ENCODE measurements around the gene UBE2V1.

UBE2V1 gene

DNA sequence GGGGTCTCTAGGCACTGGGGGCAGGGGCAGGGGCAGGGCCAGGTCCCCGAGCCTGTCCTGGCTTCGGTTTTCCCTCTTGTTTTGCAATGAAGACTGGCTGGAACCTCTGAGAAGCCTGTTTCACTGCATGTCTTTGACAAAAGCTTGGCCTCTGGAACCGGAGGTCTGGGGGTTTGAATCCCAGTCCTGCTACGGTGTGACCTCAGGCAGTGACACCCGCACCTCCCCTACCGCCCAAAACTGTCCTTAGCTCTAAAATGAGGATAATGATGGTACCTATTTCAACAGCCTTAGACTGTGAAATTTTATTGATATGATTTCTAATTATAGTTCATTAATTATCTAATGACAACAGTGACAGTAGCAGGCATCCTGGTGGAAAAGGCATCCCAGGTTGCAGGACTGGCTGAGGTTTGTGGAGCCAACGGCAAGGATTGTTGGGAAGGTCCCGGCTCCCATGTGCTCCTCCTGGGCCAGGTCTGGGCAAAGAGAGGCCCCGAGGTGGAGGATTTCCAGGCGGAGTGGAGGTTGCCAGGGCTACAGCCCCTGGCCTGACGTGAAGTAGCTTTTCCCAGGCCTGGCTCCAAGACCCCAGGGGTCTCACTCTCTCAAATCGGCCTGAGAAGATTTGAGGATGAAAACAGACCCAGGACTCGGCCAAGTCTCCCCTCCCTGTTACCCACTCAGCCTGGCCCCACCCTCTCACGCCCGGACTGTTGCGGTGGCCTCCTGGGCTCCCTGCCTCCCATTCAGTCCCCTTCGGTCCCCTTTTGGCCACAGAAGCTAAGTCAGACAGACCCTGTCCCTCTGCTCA, 72.3 kb downstream of the UBE2V1 start:
- DNase-seq: no peak

- DNase-seq: no peak
Measured at GRCh38 chr20:50039706-50040431, 73.1 kb downstream of the UBE2V1 start.

DNA sequence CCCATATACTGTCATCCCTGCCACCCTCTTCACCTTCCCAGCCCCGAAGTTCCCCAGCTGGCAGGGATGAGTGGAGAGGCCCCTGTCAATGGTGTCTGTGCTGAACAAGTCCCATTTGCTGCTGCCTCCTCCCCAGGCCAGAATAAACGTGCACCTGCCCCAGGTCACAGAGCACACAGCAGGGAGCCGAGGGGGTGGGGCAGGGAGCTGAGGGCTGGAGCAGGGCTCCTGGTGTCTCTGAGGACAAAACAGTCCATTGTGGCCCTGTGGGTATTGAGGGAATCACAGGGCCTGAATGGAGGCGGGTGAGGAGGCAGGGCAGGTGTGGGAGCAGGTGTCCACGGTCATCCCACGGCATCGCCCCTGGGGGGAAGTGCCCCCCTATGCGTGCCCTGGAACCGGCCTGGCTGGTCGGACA, 74.4 kb downstream of the UBE2V1 start:
- no peak for DNase-seq

DNA sequence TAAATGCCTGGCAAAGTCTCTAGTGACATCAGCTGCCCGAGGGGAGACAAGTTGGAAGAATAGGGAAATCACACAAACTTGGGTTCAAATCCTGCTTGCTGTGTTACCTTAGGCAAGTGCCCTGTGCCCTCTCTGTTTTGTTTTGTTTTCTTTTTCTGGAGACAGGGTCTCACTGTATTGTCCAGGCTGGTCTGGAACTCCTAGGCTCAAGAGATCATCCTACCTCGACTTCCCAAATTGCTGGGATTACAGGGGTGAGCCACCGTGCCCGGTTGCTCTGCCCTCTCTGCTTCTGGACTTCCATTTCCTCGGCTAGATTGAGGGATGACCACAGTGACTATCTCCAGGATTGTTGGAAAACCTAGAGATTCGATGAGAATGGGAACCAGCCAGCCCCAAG, 74.8 kb downstream of the UBE2V1 start:
- DNase-seq: no peak

DNA sequence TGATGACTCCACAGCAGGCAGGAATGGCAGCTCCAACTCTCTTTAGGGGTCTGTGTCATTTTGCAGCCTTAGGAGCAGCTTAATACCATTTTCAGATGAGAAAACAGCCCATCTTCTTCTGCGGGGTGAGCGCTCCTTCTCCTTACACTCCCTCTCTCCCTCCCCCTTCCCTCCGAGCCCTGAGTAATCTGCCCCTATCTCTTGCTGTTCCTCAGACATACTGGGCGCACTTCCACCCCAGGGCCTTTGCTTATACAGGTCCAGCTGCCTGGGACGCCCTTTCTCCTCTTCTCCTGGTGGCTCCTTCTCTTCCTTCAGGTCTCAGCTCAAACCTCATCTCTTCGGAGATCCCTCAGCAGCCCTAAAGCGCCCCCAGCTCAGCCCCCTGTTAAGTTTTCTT, 75.4 kb downstream of the UBE2V1 start:
- DNase-seq: no peak

GRCh38 chr20:50037123-50037522, 75.8 kb downstream of the UBE2V1 start:
- DNase-seq: no peak

DNA sequence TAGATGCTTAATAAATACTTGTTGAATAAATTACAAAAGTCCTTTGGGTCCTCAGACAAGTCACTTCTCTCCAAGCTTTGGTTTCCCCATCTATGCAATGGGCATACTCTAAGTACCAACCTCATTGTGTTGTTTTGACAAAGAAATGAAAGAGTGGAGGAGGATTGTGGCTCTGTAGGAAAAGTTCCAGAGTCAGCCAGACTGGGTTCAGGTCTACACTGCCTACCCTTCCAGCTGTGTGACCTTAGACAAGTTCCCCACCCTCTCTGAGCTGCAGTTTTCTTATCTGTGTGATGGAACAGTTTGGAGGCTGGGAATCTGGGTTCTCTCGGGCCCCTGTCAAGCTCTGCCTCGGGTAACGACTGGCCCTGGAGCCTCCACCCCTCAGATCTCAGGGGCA, 76.2 kb downstream of the UBE2V1 start:
- no peak for DNase-seq

- no peak for DNase-seq
Measured at GRCh38 chr20:50034567-50035180, 78.3 kb downstream of the UBE2V1 start.

GRCh38 chr20:50032955-50033666, 79.8 kb downstream of the UBE2V1 start:
- no peak for DNase-seq

Measured in activated CD4-positive, alpha-beta T cell treated with anti-CD3 and anti-CD28 coated beads, Interleukin-2, amount 50 U/mL, for 1 hour (primary cell).